K562 (cell line): Measurements from ENCODE around the gene SLC5A10. TPM values are rescaled to one million over a fixed set of nuclear protein-coding genes. Genes with fewer than 3 reads are reported as not detected.

Source experiments
- ATAC-seq: fragments of 200-7000 bp; cut with Tn5 transposase; 3 replicates; pipeline ENCODE4 v1.9.1; 2020; ENCODE audit warnings: moderate library complexity
- BruUV-seq: library from RNA; stranded (reverse); fragments of 400-500 nt; replicated peaks from 2 replicates; lab custom pipeline; 2021; lab: Mats Ljungman, UMichigan
- CTCF ChIA-PET: fragments of 300-600 bp; formaldehyde crosslinking; extraction: SDS; loops from one replicate; lab custom pipeline; 2021; ENCODE audit warnings: low intra/inter-chr PET ratio; lab: Yijun Ruan, JAX
- POLR2A ChIA-PET: fragments of 300-600, 350-650 bp; sonication (Branson Sonifier 250); formaldehyde crosslinking; extraction: SDS; loops from one replicate; lab custom pipeline; 2021; ENCODE audit warnings: antibody characterized with exemption, inconsistent platforms; lab: Yijun Ruan, JAX
- DNase-seq, 4 experiments: peaks; one replicate each; pipeline versions ENCODE4 v3.0.0 to v3.0.0-alpha.2; 2011 to 2018; ENCODE audit warnings: low spot score in 3 of 4, mixed read lengths in 3 of 4; ENCODE audit errors: extremely low read depth in 1 of 4
- FAIRE-seq: peaks from 2 replicates; lab custom pipeline; 2011; peaks lifted over from hg19 to GRCh38; lab: Jason Lieb, UNC
- H2AFZ ChIP-seq: 2 replicates; pipeline ENCODE4 v1.6.0; 2011; ENCODE audit warnings: low read depth, low read length, control low read depth, inconsistent platforms
- H3K27ac ChIP-seq: fragments of 200-600 bp; 3 replicates; pipeline ENCODE4 v1.8.0; 2011; ENCODE audit warnings: low read depth, mild to moderate bottlenecking, control low read depth, inconsistent platforms, low read length, moderate library complexity, mixed read lengths; ENCODE audit errors: extremely low read depth
- H3K27me3 ChIP-seq, 2 experiments: fragments of 300-600 bp in 1 of 2; 2 replicates in 1 of 2; 3 replicates in 1 of 2; pipeline versions ENCODE4 v1.6.0 to v1.8.0; 2011; ENCODE audit warnings: inconsistent platforms in 2 of 2, low read length in 2 of 2, mild to moderate bottlenecking in 1 of 2, mixed read lengths in 1 of 2, moderate library complexity in 1 of 2; ENCODE audit not compliant: control insufficient read depth in 2 of 2, insufficient read depth in 2 of 2
- H3K36me3 ChIP-seq: fragments of 300-600 bp; 3 replicates; pipeline ENCODE4 v1.8.0; 2011; ENCODE audit warnings: mild to moderate bottlenecking, low read length, inconsistent platforms; ENCODE audit not compliant: control insufficient read depth, insufficient read depth
- H3K4me1 ChIP-seq, 2 experiments: fragments of 200-600 bp in 1 of 2; replicated peaks in 1 of 2; 2 replicates in 1 of 2; 3 replicates in 1 of 2; pipeline versions ENCODE4 v1.5.1 to v1.8.0; 2011; ENCODE audit warnings: inconsistent platforms in 2 of 2, low read length in 2 of 2, mild to moderate bottlenecking in 1 of 2, mixed read lengths in 1 of 2, moderate library complexity in 1 of 2; ENCODE audit not compliant: control insufficient read depth in 2 of 2, insufficient read depth in 2 of 2
- H3K4me2 ChIP-seq: 2 replicates; pipeline ENCODE4 v1.6.1; 2011; ENCODE audit warnings: low read length, control low read depth, inconsistent platforms, mixed read lengths; ENCODE audit not compliant: insufficient read depth
- H3K4me3 ChIP-seq: fragments of 200-600 bp; sonication (generic), shearing (Covaris generic); 2 replicates; pipeline ENCODE4 v1.5.1; 2016; ENCODE audit warnings: control low read depth, inconsistent platforms
- H3K79me2 ChIP-seq: fragments of 200-600 bp; 3 replicates; pipeline ENCODE4 v1.8.0; 2011; ENCODE audit warnings: low read length, inconsistent platforms; ENCODE audit not compliant: control insufficient read depth, insufficient read depth
- H3K9ac ChIP-seq, 2 experiments: 2 replicates each; pipeline versions ENCODE4 v1.6.0 to v1.6.1; 2011; ENCODE audit warnings: low read depth in 2 of 2, low read length in 2 of 2, control low read depth in 1 of 2, inconsistent platforms in 1 of 2, mild to moderate bottlenecking in 1 of 2, mixed read lengths in 1 of 2; ENCODE audit not compliant: insufficient read depth in 1 of 2
- H3K9me1 ChIP-seq: one replicate; pipeline ENCODE4 v1.6.0; 2011; ENCODE audit warnings: inconsistent platforms, mild to moderate bottlenecking, low read length, moderate library complexity; ENCODE audit not compliant: control insufficient read depth, insufficient read depth
- H3K9me3 ChIP-seq: replicated peaks from 2 replicates; pipeline ENCODE4 v1.5.1; 2011; ENCODE audit warnings: low read depth, low read length, inconsistent platforms; ENCODE audit not compliant: control insufficient read depth, insufficient read depth
- H4K20me1 ChIP-seq: replicated peaks from 2 replicates; pipeline ENCODE4 v1.6.1; 2011; ENCODE audit warnings: low read length, inconsistent platforms, mixed read lengths; ENCODE audit not compliant: control insufficient read depth, insufficient read depth
- CBFB ChIP-seq: sonication (generic); formaldehyde crosslinking; IDR thresholded peaks from 2 replicates; pipeline ENCODE4 v1.4.0; 2020; ENCODE audit warnings: mild to moderate bottlenecking, missing genetic modification reagents
- CCNT2 ChIP-seq: IDR thresholded peaks from 2 replicates; pipeline ENCODE4 v1.6.1; 2011; ENCODE audit warnings: borderline replicate concordance, low read depth, mild to moderate bottlenecking, moderate library complexity, mixed read lengths, low read length; ENCODE audit not compliant: insufficient read length; ENCODE audit errors: extremely low read depth
- DDX20 ChIP-seq: fragments of 450-650 bp; IDR thresholded peaks from 2 replicates; pipeline ENCODE4 v1.6.1; 2016; ENCODE audit warnings: missing genetic modification characterization, low read depth, mild to moderate bottlenecking, missing compliant biosample characterization, moderate library complexity
- FOXM1 ChIP-seq, 2 experiments: fragments of 450-650 bp in 1 of 2; sonication (generic) in 1 of 2; formaldehyde crosslinking in 1 of 2; IDR thresholded peaks; 2 replicates each; pipeline versions ENCODE4 v1.6.1 to v1.9.0; 2017 to 2022; ENCODE audit warnings: low read depth in 2 of 2, mild to moderate bottlenecking in 2 of 2, missing genetic modification reagents in 1 of 2, moderate library complexity in 1 of 2
- KDM1A ChIP-seq, 2 experiments: fragments of 450-650 bp; IDR thresholded peaks; 2 replicates each; pipeline ENCODE4 v1.6.1; 2016; ENCODE audit warnings: mild to moderate bottlenecking in 2 of 2
- MTF1 ChIP-seq: fragments of 250-450 bp; sonication (Bioruptor Pico); IDR thresholded peaks from 2 replicates; pipeline ENCODE4 v1.9.0; 2021; ENCODE audit warnings: moderate library complexity, mild to moderate bottlenecking, inconsistent platforms, borderline replicate concordance
- MYC ChIP-seq, 2 experiments: fragments of 250-450 bp in 1 of 2; sonication (Bioruptor Pico) in 1 of 2; IDR thresholded peaks; 2 replicates each; pipeline versions ENCODE4 v1.5.1 to v1.6.1; 2012 to 2021; ENCODE audit warnings: low read depth in 2 of 2, borderline replicate concordance in 1 of 2, improper control_type of control experiment in 1 of 2, low read length in 1 of 2, mild to moderate bottlenecking in 1 of 2, moderate library complexity in 1 of 2
- RHOXF2B ChIP-seq: fragments of 250-450 bp; sonication (Bioruptor Pico); conservative IDR thresholded peaks from 2 replicates; pipeline ENCODE4 v1.5.1; 2021
- STAT5A ChIP-seq: IDR thresholded peaks from 2 replicates; pipeline ENCODE4 v1.6.1; 2012; ENCODE audit warnings: low read length, inconsistent platforms, borderline replicate concordance
- ZKSCAN8 ChIP-seq: fragments of 200-800 bp; sonication (Bioruptor generic); IDR thresholded peaks from 2 replicates; pipeline ENCODE4 v1.6.1; 2016; ENCODE audit warnings: missing genetic modification characterization, missing compliant biosample characterization
- ZNF507 ChIP-seq: conservative IDR thresholded peaks from 2 replicates; pipeline ENCODE4 v1.6.1; 2017; ENCODE audit warnings: missing genetic modification characterization, missing compliant biosample characterization
- ZNF785 ChIP-seq: fragments of 250-450 bp; sonication (Bioruptor Pico); IDR thresholded peaks from 2 replicates; pipeline ENCODE4 v1.4.0; 2020; ENCODE audit warnings: mild to moderate bottlenecking
- WGBS: fragments of 100-300 bp; shearing (Covaris generic); methylation state at CpG from one replicate; pipeline ENCODE4 v1.1.6; 2016; ENCODE audit warnings: low coverage, mixed read lengths; ENCODE audit not compliant: insufficient coverage; ENCODE audit errors: missing lambda C conversion rate; 5-methylcytosine and 5-hydroxymethylcytosine counted together
- in situ Hi-C: fragments of 300-500 bp; cut with MboI; formaldehyde crosslinking; loops from 4 replicates; pipeline ENCODE4 v1.15.0; 2018; ENCODE audit warnings: inconsistent platforms, mixed read lengths
- intact Hi-C: fragments of 100-400 bp; cut with micrococcal nuclease; formaldehyde crosslinking; loops from 2 replicates; pipeline ENCODE4 v1.14.2; 2022
- polyA plus RNA-seq, 8 experiments: library from polyadenylated mRNA; depleted of rRNA in 4 of 8; stranded (reverse) in 5 of 8; unstranded in 3 of 8; fragments of >200 nt; fragmentation: Nextera tagmentation in 2 of 8; fragmentation: Illumina TruSeq in 1 of 8; extraction: Ambion mirVana in 2 of 8; extraction: Trizol in 1 of 8; gene quantifications; 2 replicates each; pipeline versions ENCODE4 v1.2.1 to v1.2.3, GENCODE V29; 2011 to 2014; ENCODE audit warnings: inconsistent platforms in 1 of 8, missing spikeins in 1 of 8
- total RNA-seq, 7 experiments: library from RNA; depleted of rRNA in 6 of 7; stranded (reverse); fragments of >200 nt in 6 of 7; fragmentation: Illumina TruSeq in 2 of 7; extraction: Trizol in 2 of 7; gene quantifications; 2 replicates each; pipeline versions ENCODE4 v1.2.1 to v1.2.3, GENCODE V29; 2011 to 2021; ENCODE audit warnings: low replicate concordance in 1 of 7

SLC5A10 gene
- total and polyA plus RNA-seq, 9 of the 15 experiments (the other 6 are each of a cell fraction or from before 2014, with no cell fraction given), result 0.03 to 0.09 (median 0.03) TPM; not detected in 5

DNA sequence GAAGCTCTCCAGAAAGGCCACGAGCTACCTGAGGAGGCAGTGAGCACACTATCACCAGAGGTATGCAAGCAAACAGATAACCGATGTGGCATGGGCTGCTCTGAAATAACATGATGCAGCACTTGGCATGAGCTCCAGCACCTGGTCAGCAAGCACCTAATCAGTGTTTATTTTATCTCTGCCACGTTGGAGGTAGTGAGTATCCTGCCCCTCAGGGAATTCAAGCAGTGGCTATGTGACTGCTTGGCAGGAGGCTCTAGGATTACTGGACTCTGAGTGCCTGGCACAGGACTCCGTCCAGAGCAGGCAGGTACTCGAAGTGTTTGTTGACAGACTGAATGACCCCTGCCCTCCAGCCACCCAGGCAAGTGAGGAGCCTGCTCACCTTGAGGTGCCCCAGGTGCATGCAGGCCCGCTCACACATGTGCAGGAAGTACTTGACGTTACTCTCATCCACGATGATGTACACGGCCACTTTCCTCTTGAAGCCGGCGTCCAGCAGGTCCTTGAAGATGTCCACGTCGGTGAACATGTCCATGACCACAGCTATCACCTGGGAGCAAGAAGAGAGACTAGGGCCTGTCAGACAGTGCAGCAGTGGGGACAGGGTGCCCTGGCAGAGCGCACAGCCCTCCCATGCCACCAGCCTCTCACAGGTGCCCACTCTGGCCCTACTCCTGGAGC lies 36.0 kb downstream of the SLC5A10 start:
- Histone ChIP-seq H3K27me3 (no peaks in the 10 kb centered on the region), H3K9ac (no peak overlapping the region), H3K9me1 (no peaks in the 10 kb centered on the region), H3K4me3 (no peak overlapping the region), H3K36me3 (peaks cover 13% of the 10 kb centered on the region; the same call in 1 of the 3 replicates), H2AFZ (no peak overlapping the region), H3K4me1 (peaks cover 0 to 17% of the 10 kb centered on the region in 2 experiments; a peak in 2 of 5 replicates), H3K27ac (no peak overlapping the region), H3K79me2 (no peaks in the 10 kb centered on the region), H3K9me3 (no peaks in the 10 kb centered on the region), H3K4me2 (no peak overlapping the region), H4K20me1 (peaks cover 5% of the 10 kb centered on the region; the same call in 1 of the 2 replicates)
- intact Hi-C loops (no loop called here), in situ Hi-C loops (no loop called here)
- WGBS, result 78% methylated on average over 11 of the region's 14 CpGs
- DNase-seq (no peak), ATAC-seq (no peak), FAIRE-seq (no peak)
- no TSS peak for BruUV-seq
- ChIA-PET POLR2A (interaction anchor here (0.8 to 1.0 kb wide), 2 partner anchors 13 to 21 kb away, joined by 3 read pairs; no protein-coding TSS in a partner anchor), CTCF (no interaction called here)
- no peak for TF ChIP-seq ZKSCAN8 (CRISPR knock-in tag)

- WGBS, result 90% methylated on average over 8 of the region's 9 CpGs
- no peak overlapping the region for H3K4me3 ChIP-seq
- in situ Hi-C loops (no loop called here), intact Hi-C loops (no loop called here)
- no peak overlapping the region for H3K4me2 ChIP-seq
- DNase-seq, result no peak
- no peak for ATAC-seq
- no peak for FAIRE-seq
- peaks cover 13% of the 10 kb centered on the region; the same call in 1 of the 3 replicates for H3K36me3 ChIP-seq
- ChIA-PET CTCF (no interaction called here), POLR2A (no interaction called here)
- H3K79me2 ChIP-seq, result no peaks in the 10 kb centered on the region
- H3K27me3 ChIP-seq, result no peaks in the 10 kb centered on the region
- BruUV-seq, result no TSS peak
- H3K9me3 ChIP-seq, result no peaks in the 10 kb centered on the region
- no peak overlapping the region for H2AFZ ChIP-seq
- no peaks in the 10 kb centered on the region for H3K9me1 ChIP-seq
- no peak overlapping the region for H3K27ac ChIP-seq
- H3K9ac ChIP-seq, result no peak overlapping the region
- H3K4me1 ChIP-seq, result peaks cover 0 to 15% of the 10 kb centered on the region in 2 experiments; a peak in 2 of 5 replicates
- H4K20me1 ChIP-seq, result peaks cover 5% of the 10 kb centered on the region; the same call in 1 of the 2 replicates
- no peak for TF ChIP-seq ZNF507 (tag)
- no peak for TF ChIP-seq STAT5A
- no peak for TF ChIP-seq MYC (IDR thresholded peaks at IDR 0.05; ENCODE audit: low read depth, low read length)
- TF ChIP-seq MYC (CRISPR knock-in tag; IDR thresholded peaks at IDR 0.05; ENCODE audit: borderline replicate concordance, low read depth), result no peak
- TF ChIP-seq FOXM1 (IDR thresholded peaks at IDR 0.05; ENCODE audit: low read depth), result no peak
- TF ChIP-seq FOXM1 (CRISPR knock-in tag; IDR thresholded peaks at IDR 0.05; ENCODE audit: low read depth), result no peak
- no peak for TF ChIP-seq MTF1 (CRISPR knock-in tag)
- TF ChIP-seq CCNT2, result no peak
- no peak for TF ChIP-seq CBFB (CRISPR knock-in tag)
- TF ChIP-seq RHOXF2B, result no peak
- TF ChIP-seq KDM1A (IDR thresholded peaks at IDR 0.05), result no peak
- no peak for TF ChIP-seq ZNF785 (CRISPR knock-in tag)
- TF ChIP-seq DDX20 (tag), result no peak
These were observed 36.7 kb downstream of the SLC5A10 start for GRCh38 chr17:18988546-18989173.
